SK-N-MC (cell line): Measurements from ENCODE around the gene SHLD1.
A peak's percentile ranks its signal among the peaks of the same experiment; 100 is the strongest.

Experiments used
- DNase-seq: peaks from one replicate; pipeline ENCODE4 v3.0.0-alpha.2; 2011; ENCODE audit warnings: low read depth, low spot score
- H3K27ac ChIP-seq: fragments of 200-600 bp; sonication (generic); 2 replicates; pipeline ENCODE4 v1.5.1; 2016; ENCODE audit warnings: mixed run types
- H3K36me3 ChIP-seq: fragments of 200-600 bp; sonication (generic); 2 replicates; pipeline ENCODE4 v1.6.1; 2017; ENCODE audit warnings: antibody characterized with exemption, low read length, mixed read lengths; ENCODE audit not compliant: insufficient read depth
- H3K4me3 ChIP-seq: fragments of 200-600 bp; sonication (generic); 2 replicates; pipeline ENCODE4 v1.5.1; 2016
- H3K9ac ChIP-seq: fragments of 200-600 bp; sonication (generic); 2 replicates; pipeline ENCODE4 v1.8.0; 2017; ENCODE audit warnings: mixed run types, mixed read lengths; ENCODE audit not compliant: insufficient read length
- H3K9me3 ChIP-seq: fragments of 200-600 bp; sonication (generic); 2 replicates; pipeline ENCODE4 v1.6.1; 2017; ENCODE audit warnings: low read depth, mild to moderate bottlenecking, antibody characterized with exemption, low read length, moderate library complexity, mixed read lengths
- EZH2 ChIP-seq: fragments of 200-600 bp; sonication (generic); IDR thresholded peaks from one replicate; pipeline ENCODE4 v1.6.1; 2017; ENCODE audit warnings: antibody characterized with exemption
- FOXP2 ChIP-seq: optimal IDR thresholded peaks from 2 replicates; pipeline ENCODE3; 2011; ENCODE audit warnings: mild to moderate bottlenecking, moderate library complexity; ENCODE audit not compliant: insufficient read depth; ENCODE audit errors: extremely low read length, control extremely low read depth
- POLR2AphosphoS5 ChIP-seq: IDR thresholded peaks from 2 replicates; pipeline ENCODE4 v1.6.1; 2012; ENCODE audit warnings: mild to moderate bottlenecking, low read depth, low read length, borderline replicate concordance

The SHLD1 gene

DNA sequence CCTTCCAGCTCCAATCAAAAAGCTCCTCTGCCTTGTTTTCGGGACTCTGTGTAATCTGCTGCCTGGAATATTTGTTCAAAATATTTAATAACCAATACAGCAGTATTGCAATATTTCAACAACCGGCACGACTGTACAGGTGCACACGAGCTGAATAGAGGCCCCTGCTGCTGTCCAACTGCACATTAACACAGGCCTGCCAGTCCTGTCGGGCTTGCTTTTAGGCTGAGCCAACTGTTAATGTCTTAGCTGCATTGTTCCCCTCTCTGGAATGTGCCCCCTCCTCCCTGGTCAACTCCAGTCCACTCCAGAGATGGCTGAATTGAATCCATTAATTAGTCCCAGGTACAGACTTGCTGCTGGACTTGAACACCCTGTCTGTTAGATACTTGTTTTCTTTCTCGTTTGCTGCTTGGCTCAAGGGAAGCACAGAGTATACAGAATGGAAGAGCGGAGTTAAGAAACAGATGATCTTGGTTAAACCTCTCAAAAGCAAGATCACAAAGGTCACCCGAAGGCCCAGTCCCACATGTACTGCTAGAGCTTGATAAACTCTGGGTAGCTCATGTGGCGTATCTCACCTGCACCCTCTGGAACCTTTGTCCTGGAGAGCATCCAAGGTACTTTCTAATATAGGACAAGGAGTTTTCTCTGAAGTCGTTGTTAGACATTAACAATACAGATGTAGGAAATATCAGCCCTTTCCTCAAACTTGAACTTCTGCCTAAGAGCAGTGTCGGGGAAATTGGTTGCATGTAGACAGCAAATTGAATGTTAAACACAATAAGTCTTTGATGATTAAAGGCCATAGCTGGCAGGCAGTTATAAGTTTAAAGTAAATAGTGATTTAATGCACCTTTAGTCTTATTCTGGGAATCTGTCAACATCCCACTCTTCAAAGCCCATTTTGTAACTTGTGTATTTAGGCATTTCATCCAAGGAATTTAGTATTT lies 31.9 kb downstream of the SHLD1 start:
- TF ChIP-seq POLR2AphosphoS5: no peak
- no peak for TF ChIP-seq EZH2
- no peak for TF ChIP-seq FOXP2
- Histone ChIP-seq H3K36me3 (no peaks in the 10 kb centered on the region), H3K27ac (no peak overlapping the region), H3K9me3 (no peaks in the 10 kb centered on the region), H3K4me3 (no peak overlapping the region), H3K9ac (no peak overlapping the region)
- no peak for DNase-seq

DNA sequence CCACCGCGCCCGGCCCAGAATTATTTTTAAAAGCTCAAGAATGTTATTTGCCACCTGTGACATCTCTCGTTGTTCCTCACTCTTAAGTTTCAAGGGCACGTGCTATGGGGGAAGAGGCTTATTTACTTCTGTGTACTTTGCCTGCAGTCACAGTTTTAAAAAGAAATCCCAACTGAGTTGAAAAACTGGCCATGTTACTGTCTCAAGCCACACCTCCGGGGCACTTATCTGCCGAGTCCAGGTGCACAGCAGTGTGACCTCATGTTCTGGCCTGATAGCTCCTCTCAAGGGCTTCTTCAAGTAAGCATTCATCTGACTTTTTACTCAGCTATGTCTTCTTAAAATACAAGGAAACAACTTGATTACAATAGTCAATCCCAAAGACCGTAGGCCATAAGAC lies 34.5 kb downstream of the SHLD1 start:
- Histone ChIP-seq H3K27ac (no peak overlapping the region), H3K4me3 (no peak overlapping the region), H3K9ac (no peak overlapping the region), H3K36me3 (no peaks in the 10 kb centered on the region), H3K9me3 (no peaks in the 10 kb centered on the region)
- TF ChIP-seq EZH2: no peak
- no peak for TF ChIP-seq POLR2AphosphoS5
- TF ChIP-seq FOXP2: no peak
- no peak for DNase-seq

DNA sequence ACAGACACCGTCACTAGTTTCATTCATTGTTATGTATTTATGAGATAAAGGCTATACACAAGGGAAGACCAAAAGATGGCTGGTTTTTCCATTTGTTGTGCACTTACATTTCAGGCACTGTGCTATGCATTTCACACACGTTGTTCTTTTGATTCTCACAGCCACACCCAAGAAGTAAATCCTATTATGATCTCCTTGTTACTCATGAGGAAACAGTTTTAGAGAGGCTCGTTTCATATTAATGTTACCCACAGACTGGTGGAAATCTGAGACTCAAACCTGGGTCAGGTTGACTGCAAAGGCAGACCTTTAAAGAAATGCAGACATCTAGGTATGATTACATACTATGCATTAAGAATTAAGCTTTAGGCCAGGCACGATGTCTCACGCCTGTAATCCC lies 34.9 kb downstream of the SHLD1 start:
- no peaks in the 10 kb centered on the region for H3K9me3 ChIP-seq
- H3K9ac ChIP-seq: no peak overlapping the region
- no peak overlapping the region for H3K4me3 ChIP-seq
- H3K36me3 ChIP-seq: no peaks in the 10 kb centered on the region
- H3K27ac ChIP-seq: no peak overlapping the region
- DNase-seq: no peak
- no peak for TF ChIP-seq EZH2
- no peak for TF ChIP-seq POLR2AphosphoS5
- no peak for TF ChIP-seq FOXP2

DNA sequence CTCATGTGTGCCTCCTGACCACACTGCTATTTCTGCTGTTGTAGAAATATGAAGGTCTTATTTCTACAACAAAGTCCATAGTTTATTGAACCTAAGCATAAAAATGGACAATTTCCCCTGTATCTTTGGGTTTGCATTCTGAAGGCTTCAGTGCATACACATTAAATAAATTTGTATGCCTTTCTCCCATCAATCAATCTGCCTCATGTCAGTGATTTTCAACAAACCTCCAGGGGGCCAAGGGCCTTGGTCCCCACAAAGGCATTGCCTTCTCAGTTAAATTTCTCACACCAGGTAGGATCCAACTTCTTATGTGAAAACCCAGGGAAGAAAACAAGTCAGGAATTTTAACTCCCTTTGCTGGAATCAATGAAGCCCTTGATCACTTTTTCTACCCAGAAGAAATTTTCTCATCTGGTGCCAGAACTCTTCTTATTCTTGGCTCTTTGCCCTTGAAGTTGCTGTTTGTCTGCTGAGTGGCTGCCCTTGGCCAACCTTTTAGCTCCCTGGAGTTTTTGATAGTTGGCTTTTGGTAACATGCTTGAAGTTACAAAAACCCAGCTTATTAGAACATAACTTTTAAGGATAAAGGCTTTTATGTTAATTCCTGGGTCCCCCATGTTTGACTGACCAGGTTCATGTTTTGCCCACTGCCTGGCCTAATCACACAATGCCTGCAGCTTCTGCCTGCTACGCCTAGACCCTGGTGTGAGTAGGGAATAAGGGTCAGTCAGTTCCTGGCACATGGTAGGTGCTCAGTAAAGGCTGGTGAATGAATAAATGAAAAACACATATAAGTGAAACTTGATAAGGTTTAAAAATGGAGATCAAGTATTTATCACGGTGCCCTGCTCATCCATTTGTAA lies 37.0 kb downstream of the SHLD1 start:
- Histone ChIP-seq H3K4me3 (no peak overlapping the region), H3K9ac (peak overlapping the region; percentile 30), H3K27ac (no peak overlapping the region), H3K36me3 (no peaks in the 10 kb centered on the region), H3K9me3 (no peaks in the 10 kb centered on the region)
- DNase-seq: no peak
- TF ChIP-seq EZH2 (no peak), POLR2AphosphoS5 (no peak), FOXP2 (no peak)

DNA sequence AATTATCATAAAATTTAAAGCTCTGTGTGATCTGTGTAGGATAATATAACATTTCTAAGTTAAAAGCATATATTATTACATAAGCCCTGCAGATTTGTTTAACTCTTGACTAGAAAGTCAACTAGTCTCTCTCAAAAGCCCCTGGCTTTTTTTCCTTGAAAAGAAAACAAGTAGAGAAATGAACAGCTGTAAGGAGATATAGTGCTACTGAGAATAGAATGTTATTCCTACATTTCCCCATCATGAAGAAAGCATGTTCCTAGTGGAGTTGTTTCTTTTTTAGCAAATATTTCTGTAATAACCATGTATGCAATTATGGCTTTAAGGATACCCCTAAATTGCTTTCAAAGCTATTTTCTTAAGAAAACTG lies 37.6 kb downstream of the SHLD1 start:
- no peak for DNase-seq
- Histone ChIP-seq H3K36me3 (no peaks in the 10 kb centered on the region), H3K9me3 (no peaks in the 10 kb centered on the region), H3K27ac (no peak overlapping the region), H3K4me3 (no peak overlapping the region), H3K9ac (peak overlapping the region; percentile 30)
- TF ChIP-seq FOXP2 (no peak), EZH2 (no peak), POLR2AphosphoS5 (no peak)

DNA sequence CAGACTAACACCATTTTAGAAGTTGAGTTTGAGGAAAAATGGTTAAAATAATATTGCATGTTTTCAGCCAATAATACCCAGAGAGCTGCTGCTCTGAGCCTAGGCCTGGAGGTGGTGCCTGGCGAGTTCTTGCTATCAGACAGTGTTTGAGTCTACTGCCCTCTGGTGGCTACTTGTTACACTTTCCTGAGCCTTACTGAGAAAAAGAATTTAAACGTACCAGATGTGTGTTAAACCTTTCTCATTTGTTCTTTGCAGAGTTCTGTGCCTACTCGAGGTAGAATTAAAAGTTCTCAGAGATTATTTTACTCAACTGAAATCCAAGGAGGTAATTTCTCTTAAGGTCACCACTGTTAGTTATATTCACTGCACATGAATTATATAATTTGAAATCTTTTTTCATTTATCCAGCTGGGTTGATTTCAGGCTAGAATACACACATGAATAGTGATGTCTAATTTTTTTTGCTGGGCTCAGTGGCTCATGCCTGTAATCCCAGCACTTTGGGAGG lies 38.2 kb downstream of the SHLD1 start:
- Histone ChIP-seq H3K9me3 (no peaks in the 10 kb centered on the region), H3K27ac (no peak overlapping the region), H3K36me3 (no peaks in the 10 kb centered on the region), H3K4me3 (no peak overlapping the region), H3K9ac (no peak overlapping the region)
- DNase-seq: peak; percentile 81
- TF ChIP-seq EZH2 (no peak), FOXP2 (no peak), POLR2AphosphoS5 (no peak)

DNA sequence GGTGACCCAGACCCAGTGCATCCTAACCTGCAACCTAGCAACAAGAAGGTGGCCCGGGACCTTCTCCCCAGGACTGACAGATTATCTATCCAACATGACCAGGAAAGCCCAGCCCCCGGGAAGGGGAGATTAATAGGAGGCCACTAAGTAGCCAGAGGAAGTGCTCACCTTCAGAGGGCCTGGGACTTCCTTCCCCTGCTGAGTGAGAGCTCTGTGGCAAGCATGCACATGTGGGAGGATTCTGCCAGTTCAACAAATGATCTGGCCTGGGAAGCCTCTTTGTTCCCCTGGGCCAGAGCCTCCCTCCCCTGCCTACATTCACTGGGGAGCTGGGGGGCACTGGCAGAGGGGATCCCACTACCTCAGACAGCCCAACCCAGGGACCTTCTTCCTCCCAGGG lies 39.6 kb downstream of the SHLD1 start:
- no peaks in the 10 kb centered on the region for H3K36me3 ChIP-seq
- no peaks in the 10 kb centered on the region for H3K9me3 ChIP-seq
- DNase-seq: no peak
- no peak overlapping the region for H3K9ac ChIP-seq
- H3K27ac ChIP-seq: no peak overlapping the region
- no peak overlapping the region for H3K4me3 ChIP-seq
- TF ChIP-seq EZH2 (no peak), FOXP2 (no peak), POLR2AphosphoS5 (no peak)

DNA sequence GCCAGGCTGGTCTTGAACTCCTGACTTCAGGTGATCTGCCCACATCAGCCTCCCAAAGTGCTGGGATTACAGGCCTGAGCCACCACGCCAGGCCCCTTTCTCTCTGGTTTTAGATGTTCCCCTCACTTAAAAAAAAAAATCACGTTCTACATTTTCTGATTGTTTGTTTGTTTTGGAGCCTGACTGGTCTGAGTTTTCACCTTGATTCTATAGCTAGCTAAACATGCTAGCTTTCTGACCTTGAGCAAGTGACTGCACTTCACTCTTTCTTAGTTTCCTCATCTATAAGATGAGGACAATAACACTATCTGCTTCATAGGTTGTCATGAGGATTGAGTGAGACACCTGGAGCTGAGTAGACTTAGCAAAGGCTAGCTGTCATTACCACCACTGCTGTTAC lies 43.7 kb downstream of the SHLD1 start:
- no peak overlapping the region for H3K9ac ChIP-seq

More for the DNA sequence above, 43.7 kb downstream of the SHLD1 start:
- H3K4me3 ChIP-seq: no peak overlapping the region
- DNase-seq: no peak
- no peak overlapping the region for H3K27ac ChIP-seq
- TF ChIP-seq POLR2AphosphoS5 (no peak), EZH2 (no peak), FOXP2 (no peak)
- H3K36me3 ChIP-seq: no peaks in the 10 kb centered on the region
- H3K9me3 ChIP-seq: no peaks in the 10 kb centered on the region
